Subcutaneous abdominal adipose tissue (tissue), 5 donors: ENCODE data around the gene LRRC75A.
"Not testable (repeated sequence)": the region's sequence is repeated elsewhere in the genome, so short reads cannot be mapped to it uniquely, and the experiment has no call there.

Experiments
- H3K27ac ChIP-seq: one replicate; pipeline ENCODE4 v1.7.0; 2013; ENCODE audit warnings: low read depth, mild to moderate bottlenecking, inconsistent platforms, low read length, moderate library complexity
- H3K27me3 ChIP-seq, 5 donors: one replicate each; pipeline ENCODE4 v1.7.0; 2013; ENCODE audit warnings: low read length in 5 of 5, inconsistent platforms in 1 of 5; ENCODE audit not compliant: control insufficient read depth in 5 of 5, insufficient read depth in 4 of 5
- H3K36me3 ChIP-seq, 5 donors: one replicate each; pipeline ENCODE4 v1.7.0; 2013; ENCODE audit warnings: low read length in 5 of 5; ENCODE audit not compliant: control insufficient read depth in 5 of 5, insufficient read depth in 5 of 5
- H3K4me1 ChIP-seq, 5 donors: one replicate each; pipeline ENCODE4 v1.7.0; 2013; ENCODE audit warnings: low read length in 5 of 5, mild to moderate bottlenecking in 3 of 5, moderate library complexity in 1 of 5; ENCODE audit not compliant: control insufficient read depth in 5 of 5, insufficient read depth in 5 of 5
- H3K4me3 ChIP-seq, 5 donors: one replicate each; pipeline ENCODE4 v1.7.0; 2013; ENCODE audit warnings: low read length in 5 of 5, low read depth in 1 of 5
- H3K9ac ChIP-seq, 5 donors: one replicate each; pipeline ENCODE4 v1.7.0; 2013; ENCODE audit warnings: low read length in 5 of 5, mild to moderate bottlenecking in 4 of 5, moderate library complexity in 3 of 5
- H3K9me3 ChIP-seq, 5 donors: one replicate each; pipeline ENCODE4 v1.7.0; 2013; ENCODE audit warnings: low read length in 5 of 5; ENCODE audit not compliant: control insufficient read depth in 5 of 5
- donor health status: healthy.
- donor health status: healthy.
- donor health status: healthy.
- donor health status: healthy.
- donor health status: healthy.

LRRC75A gene

DNA sequence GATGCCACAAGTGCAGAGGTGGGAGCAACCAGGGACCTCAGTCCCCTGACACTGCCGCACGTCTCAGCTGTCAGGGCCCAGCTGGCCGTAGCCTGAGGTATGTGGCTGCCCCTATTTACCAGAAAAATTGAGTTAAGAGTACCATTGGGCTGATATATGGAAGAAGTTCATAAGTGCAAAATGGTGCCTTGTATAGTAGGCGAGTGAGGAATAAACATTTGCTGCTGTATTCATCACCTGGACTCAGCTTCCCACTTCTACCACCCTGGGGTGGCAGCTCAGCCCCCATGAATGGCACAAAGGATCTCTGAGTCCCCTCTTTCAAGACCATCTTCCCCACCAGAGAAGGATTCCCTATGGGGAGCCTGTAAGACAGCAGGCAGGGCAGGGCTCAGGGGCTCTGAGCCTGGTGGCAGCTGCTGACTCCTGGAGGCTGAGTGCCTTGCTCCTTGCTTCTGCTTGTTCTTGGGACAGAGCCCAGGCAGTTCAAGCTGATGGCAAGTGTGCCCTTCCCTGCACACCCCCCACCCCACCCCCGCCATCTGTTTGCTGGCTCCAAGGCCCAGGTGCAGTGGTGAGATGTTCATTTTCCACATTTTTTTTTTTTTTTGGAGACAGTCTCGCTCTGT lies 47.6 kb downstream of the LRRC75A start:
- H3K27ac ChIP-seq, result peak overlapping the region; percentile 43
- H3K9ac ChIP-seq, result no peak overlapping the region
- no peaks in the 10 kb centered on the region for H3K9me3 ChIP-seq
- no peaks in the 10 kb centered on the region for H3K27me3 ChIP-seq
- peaks cover 0 to 69% (median 55%) of the 10 kb centered on the region in 5 donors for H3K36me3 ChIP-seq
- peaks cover 9 to 62% (median 56%) of the 10 kb centered on the region in 5 donors for H3K4me1 ChIP-seq
- no peak overlapping the region for H3K4me3 ChIP-seq

- Histone ChIP-seq H3K4me3 (no peak overlapping the region), H3K36me3 (peaks cover 0 to 65% (median 50%) of the 10 kb centered on the region in 5 donors), H3K4me1 (peaks cover 11 to 65% (median 58%) of the 10 kb centered on the region in 5 donors), H3K27ac (peak overlapping the region; percentile 43), H3K9ac (peak overlapping the region in 2 of 5 donors; percentile 19 to 31), H3K9me3 (no peaks in the 10 kb centered on the region), H3K27me3 (peaks cover 0 to 3% (median 0%) of the 10 kb centered on the region in 5 donors)
These were observed 48.3 kb downstream of the LRRC75A start for GRCh38 chr17:16443511-16444257.

DNA sequence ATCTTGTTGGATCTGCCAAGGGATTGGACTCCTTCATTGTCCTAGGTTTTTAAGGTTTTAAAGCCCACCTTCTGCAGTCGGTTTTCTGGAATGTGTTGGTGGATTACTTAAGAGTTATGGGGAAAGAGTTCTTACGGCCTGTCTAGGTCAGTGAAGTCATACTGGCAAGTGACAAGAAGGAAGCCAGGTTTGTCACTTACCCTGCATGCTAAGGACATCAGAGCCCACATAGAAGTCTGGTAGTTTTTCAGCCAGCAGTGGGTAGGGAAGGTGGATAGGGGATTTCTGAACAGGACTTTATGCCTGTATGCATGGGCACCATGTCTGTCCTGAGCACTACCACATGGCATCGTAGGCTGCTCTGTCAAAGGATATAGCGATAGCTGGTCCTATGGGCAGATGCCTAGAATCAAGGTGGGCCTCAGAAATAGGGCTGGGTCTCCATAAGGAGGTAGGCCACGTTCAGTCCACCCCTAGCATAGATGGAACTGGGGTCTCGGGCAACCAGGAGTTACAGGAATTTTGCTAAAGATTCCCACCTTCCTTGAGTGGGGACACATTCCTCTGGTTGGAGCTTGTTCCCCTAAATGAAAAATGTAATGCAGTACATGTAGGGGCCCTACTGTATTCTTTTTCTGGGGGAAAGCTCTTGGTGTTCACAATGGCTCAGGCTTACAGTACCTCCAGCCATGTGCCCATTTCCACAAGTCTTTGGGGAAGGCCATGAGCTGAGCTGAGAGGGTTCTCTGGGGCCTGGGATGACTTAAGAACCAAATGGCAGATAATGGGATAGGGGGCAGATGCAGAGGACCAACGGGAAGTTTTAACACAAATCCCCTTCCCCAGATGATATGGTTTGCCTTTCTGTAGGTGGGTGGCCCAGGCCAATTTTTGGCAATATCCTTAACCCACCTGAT lies 49.1 kb downstream of the LRRC75A start:
- Histone ChIP-seq H3K4me1 (peaks cover 13 to 70% (median 63%) of the 10 kb centered on the region in 5 donors), H3K4me3 (no peak overlapping the region), H3K27ac (peak overlapping the region; percentile 43), H3K27me3 (peaks cover 0 to 4% (median 0%) of the 10 kb centered on the region in 5 donors), H3K36me3 (peaks cover 0 to 58% (median 43%) of the 10 kb centered on the region in 5 donors), H3K9me3 (no peaks in the 10 kb centered on the region), H3K9ac (peak overlapping the region in 3 of 5 donors; percentile 19 to 31 (median 25))

- H3K27ac ChIP-seq, result peak overlapping the region; percentile 43
- no peaks in the 10 kb centered on the region for H3K9me3 ChIP-seq
- peaks cover 13 to 68% (median 63%) of the 10 kb centered on the region in 5 donors for H3K4me1 ChIP-seq
- peak overlapping the region in 1 of 5 donors; percentile 24 for H3K4me3 ChIP-seq
- peak overlapping the region in 2 of 5 donors; percentile 18 to 32 for H3K9ac ChIP-seq
- H3K36me3 ChIP-seq, result peaks cover 0 to 52% (median 41%) of the 10 kb centered on the region in 5 donors
- peaks cover 0 to 4% (median 0%) of the 10 kb centered on the region in 5 donors for H3K27me3 ChIP-seq
These were observed 49.9 kb downstream of the LRRC75A start for GRCh38 chr17:16442141-16442540.

- Histone ChIP-seq H3K27ac (peak overlapping the region; percentile 92), H3K4me3 (no peak overlapping the region), H3K36me3 (peaks cover 0 to 45% (median 34%) of the 10 kb centered on the region in 5 donors), H3K9ac (no peak overlapping the region), H3K9me3 (no peaks in the 10 kb centered on the region), H3K27me3 (peaks cover 0 to 4% (median 0%) of the 10 kb centered on the region in 5 donors), H3K4me1 (peaks cover 13 to 68% (median 63%) of the 10 kb centered on the region in 5 donors)
These were observed 50.9 kb downstream of the LRRC75A start for GRCh38 chr17:16440901-16441629.

DNA sequence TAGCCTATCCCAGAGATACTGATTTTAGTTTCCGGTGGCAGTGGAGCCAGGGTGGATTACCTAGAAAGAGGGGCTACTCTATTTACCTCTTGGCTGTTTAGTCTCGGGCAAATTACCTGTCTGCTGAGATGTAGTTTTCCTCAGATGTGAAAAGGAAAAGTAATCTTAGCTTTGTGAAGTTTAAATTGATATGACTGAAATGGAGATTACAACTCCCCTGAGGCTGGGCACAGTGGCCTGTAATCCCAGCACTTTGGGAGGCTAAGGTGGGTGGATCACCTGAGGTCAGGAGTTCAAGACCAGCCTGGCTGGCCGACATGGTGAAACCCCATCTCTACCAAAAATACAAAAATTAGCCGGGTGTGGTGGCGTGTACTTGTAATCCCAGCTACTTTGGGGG lies 51.6 kb downstream of the LRRC75A start:
- not testable (repeated sequence) for H3K9me3 ChIP-seq, H3K27me3 ChIP-seq
- H3K36me3 ChIP-seq, result peaks cover 0 to 42% (median 34%) of the 10 kb centered on the region in 5 donors
- peak overlapping the region; percentile 87 to 96 (median 90) for H3K4me3 ChIP-seq
- peaks cover 13 to 66% (median 60%) of the 10 kb centered on the region in 5 donors for H3K4me1 ChIP-seq
- H3K27ac ChIP-seq, result peak overlapping the region; percentile 92
- H3K9ac ChIP-seq, result peak overlapping the region; percentile 40 to 96 (median 86)

GRCh38 chr17:16439811-16440351 lies 52.1 kb downstream of the LRRC75A start:
- peaks cover 0 to 41% (median 34%) of the 10 kb centered on the region in 5 donors for H3K36me3 ChIP-seq
- peaks cover 0 to 4% (median 0%) of the 10 kb centered on the region in 5 donors for H3K27me3 ChIP-seq
- peak overlapping the region; percentile 92 for H3K27ac ChIP-seq
- peaks cover 13 to 64% (median 57%) of the 10 kb centered on the region in 5 donors for H3K4me1 ChIP-seq
- H3K9ac ChIP-seq, result peak overlapping the region; percentile 40 to 96 (median 86)
- H3K9me3 ChIP-seq, result no peaks in the 10 kb centered on the region
- peak overlapping the region; percentile 87 to 96 (median 90) for H3K4me3 ChIP-seq

- peak overlapping the region; percentile 40 to 96 (median 86) for H3K9ac ChIP-seq
- H3K27me3 ChIP-seq, result peaks cover 0 to 4% (median 0%) of the 10 kb centered on the region in 5 donors
- H3K9me3 ChIP-seq, result no peaks in the 10 kb centered on the region
- H3K27ac ChIP-seq, result peak overlapping the region; percentile 92
- peak overlapping the region; percentile 87 to 96 (median 90) for H3K4me3 ChIP-seq
- peaks cover 13 to 61% (median 53%) of the 10 kb centered on the region in 5 donors for H3K4me1 ChIP-seq
- peaks cover 0 to 38% (median 33%) of the 10 kb centered on the region in 5 donors for H3K36me3 ChIP-seq
These were observed 52.6 kb downstream of the LRRC75A start for GRCh38 chr17:16439303-16439791.
